ELR (cell line): ENCODE data around the gene RAB15.
A peak's percentile ranks its signal among the peaks of the same experiment; 100 is the strongest.
"Not testable (repeated sequence)": the region's sequence is repeated elsewhere in the genome, so short reads cannot be mapped to it uniquely, and the experiment has no call there.

ENCODE experiments used
- DNase-seq: peaks from one replicate; pipeline ENCODE4 v3.0.0-alpha.2; 2015; ENCODE audit warnings: low read depth

Gene RAB15

GRCh38 chr14:64937171-64937820, 34.8 kb downstream of the RAB15 start:
- no peak for DNase-seq

- no peak for DNase-seq
Observed at GRCh38 chr14:64935508-64935907, 36.6 kb downstream of the RAB15 start.

DNA sequence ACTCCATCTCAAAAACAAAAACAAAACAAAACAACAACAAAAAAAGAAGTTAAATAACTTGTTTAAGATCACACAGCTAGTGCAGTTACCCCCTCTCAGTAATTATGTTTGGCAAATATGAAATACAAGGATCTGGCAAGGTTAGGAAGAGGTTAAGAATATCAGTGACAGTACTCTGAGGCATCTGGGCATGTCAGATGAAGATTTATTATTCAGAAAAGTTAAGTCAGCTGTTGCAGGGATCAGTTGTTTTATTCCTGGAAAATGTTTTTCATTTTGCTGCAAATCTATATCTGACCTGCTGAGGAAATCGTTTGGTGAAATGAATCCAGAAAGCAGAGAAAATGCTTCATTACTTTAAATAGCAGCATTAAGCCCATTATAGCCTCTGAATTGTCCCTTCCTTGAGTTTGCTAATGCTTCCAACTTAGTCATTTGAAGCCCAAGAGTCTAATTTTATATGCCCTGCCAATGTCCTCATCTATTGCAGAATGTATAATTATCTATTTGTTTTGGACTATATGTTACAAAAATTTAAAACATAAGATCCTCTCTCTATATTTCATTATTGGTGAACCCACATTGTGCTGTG, 37.7 kb downstream of the RAB15 start:
- no peak for DNase-seq

DNA sequence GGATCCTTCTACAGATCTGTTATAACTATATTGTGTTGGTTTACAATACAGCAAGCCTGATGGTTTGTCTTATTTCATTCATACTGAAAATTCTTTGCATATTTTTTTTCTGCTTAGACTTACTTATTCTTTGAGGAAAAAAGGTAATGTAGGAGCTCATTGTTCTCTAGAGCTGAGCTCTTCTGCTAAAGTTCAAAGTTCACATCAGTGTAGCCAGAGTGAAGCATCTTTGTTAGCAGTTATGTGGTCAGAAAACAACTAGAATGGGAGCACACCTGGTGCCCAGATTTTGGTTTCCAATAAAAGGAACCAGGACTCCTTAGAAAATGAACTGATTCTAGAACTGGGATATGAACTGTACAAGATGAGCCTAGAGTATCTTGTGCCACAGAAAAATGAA, 39.9 kb downstream of the RAB15 start:
- DNase-seq = no peak

- DNase-seq = no peak
Observed at GRCh38 chr14:64931123-64931522, 41.0 kb downstream of the RAB15 start.

DNA sequence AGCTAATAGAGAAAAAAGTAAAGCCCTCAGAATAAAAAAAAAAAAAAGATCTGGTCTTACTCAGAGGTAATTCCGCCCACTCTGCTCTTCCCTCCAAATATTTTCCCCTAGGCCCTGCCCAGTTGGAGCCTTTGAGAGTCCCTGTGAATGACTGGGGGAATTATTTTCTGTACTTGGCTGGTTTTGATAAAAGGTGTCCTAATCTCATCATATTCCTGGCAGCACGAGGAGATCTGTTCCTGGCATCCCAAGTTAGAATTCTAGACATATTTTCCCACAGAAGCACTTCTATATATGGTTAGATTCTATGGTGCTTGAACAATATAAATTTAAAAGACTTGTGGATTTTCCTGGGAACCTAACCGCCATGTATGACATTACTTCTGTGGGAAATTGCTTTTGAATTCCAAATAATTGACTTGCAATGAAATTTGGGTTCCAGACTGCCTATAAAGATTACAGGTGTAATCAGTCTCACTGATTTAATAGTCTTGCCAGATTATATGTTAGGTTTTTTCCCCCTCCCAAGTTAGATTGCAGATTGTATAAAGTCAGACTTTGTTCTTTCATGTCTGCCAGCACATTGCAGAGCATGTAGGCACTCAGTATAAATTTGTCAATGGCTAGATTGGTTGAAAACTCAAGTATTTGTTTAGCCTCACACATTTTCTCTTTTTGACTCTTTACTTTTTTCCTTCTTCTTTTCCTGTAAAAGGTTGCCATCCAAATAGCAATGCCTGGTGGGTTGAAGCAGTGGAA, 41.9 kb downstream of the RAB15 start:
- DNase-seq = no peak

DNA sequence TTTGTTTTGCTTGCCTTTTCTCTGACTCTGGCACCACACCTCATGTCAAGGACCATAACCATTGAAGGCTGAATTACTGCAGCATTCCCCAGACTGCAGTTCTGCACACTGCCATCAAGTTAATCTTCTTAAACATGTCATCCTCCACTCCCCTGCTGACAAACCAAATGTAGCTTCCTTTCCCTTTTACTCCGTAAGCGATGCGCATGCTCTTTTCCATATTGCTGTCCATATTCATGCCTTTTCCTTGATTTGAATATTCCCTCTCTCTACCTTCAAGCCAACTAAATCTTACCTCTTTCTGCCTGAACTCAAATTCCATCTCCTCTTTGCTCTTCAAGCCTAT, 43.1 kb downstream of the RAB15 start:
- DNase-seq = no peak

DNA sequence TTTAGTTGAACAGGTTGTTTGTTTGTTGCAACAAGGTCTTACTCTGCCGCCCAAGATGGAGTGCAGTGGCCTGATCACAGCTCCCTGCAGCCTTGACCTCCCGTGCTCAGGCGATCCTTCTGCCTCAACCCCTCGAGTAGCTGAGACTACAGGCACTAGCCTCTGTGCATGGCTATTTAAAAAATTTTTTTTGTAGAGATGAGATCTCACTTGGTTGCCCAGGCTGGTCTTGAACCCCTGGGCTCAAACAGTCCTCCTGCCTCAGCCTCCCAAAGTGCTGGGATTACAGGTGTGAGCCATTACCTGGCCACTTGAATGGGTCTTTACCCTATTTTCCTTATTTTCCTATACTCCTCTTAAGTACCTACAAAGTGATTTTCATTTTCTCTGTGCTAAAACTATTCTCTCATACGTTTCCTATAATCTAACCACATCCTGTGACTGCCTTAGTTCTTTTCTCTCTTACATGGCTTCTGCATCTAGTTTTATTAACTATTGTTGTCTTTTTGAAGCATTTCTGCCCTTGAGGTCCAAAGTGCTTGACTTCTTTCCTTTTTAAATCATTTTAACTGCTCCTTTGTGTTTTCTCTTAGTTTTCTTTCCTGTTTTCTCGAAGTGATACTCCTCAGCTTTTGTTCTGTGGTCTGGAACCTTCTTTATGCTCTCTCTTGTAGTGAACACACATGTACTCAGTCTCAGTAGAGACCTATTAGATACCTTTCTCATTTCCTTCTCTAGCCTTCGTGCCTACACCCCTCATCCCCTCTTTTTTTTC, 43.7 kb downstream of the RAB15 start:
- DNase-seq = no peak

DNA sequence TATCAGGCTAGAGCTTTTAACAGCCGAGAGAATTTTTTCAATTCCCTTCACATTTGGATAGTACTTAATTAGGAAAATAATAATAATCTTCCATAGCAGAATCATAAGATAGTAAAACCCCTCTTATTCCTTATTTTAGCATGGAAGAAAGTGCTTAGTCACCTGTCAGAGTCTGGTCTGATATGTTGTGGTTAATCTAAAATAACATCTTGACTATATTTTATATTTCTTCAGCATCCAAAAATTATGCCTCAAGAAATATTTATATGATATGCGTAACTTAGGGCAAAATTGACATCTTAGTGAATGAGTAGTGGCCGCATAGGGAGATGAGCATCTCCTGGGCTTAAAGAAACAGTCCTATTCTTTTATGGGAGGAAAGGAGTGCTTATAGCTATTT, 45.1 kb downstream of the RAB15 start:
- DNase-seq = no peak

- DNase-seq = no peak
Observed at GRCh38 chr14:64926398-64926995, 45.6 kb downstream of the RAB15 start.

DNA sequence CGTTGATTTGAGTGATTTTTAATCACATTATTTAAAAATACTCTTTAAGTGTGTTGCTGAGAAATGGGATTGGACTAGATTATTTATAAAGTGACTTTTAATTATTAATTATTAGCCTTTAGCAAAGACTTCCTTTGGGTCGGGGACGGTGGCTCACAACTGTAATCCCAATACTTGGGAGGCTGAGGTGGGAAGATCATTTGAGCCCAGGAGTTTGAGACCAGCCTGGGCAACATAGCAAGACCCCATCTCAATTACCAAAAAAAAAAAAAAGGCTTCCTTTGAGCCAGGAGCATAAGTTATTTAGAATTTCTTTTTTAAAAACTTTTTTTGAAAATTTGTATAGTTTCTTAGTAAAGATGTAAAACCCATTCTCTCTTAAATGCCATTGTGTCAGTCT, 49.1 kb downstream of the RAB15 start:
- DNase-seq = no peak

DNA sequence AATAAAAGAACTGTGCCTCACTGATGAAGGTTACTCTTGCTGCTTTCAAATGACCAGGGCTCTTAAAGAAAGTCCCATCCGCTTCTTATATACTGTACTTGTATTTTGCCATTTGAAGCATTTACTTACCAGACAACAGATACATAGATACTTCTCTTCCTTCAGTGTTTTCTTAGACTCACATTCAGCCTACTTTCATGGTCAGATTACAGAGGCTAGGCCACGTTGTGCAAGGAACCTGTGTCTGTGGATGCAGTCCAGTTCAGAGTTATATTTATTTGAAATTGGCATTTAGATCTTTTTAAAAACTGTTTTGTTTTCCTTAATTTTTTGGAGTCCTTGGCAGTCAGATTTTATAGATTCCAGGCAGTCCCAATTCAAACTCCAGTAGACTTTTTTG, 51.7 kb downstream of the RAB15 start:
- DNase-seq = no peak

DNA sequence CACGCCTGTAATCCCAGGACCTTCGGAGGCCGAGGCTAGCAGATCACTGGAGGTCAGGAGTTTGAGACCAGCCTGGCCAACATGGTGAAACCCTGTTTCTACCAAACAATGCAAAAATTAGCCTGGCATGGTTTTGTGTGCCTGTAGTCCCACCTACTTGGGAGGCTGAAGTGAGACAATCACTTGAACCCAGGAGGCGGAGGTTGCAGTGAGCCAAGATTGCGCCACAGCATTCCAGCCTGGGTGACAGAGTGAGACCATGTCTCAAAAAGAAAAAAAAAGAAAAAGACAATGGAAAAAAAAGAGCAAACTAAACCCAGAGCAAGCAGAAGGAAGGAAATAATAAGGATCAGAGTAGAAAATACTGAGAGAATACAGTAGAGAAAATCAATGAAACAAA, 52.5 kb downstream of the RAB15 start:
- no peak for DNase-seq

GRCh38 chr14:64919215-64919614, 52.9 kb downstream of the RAB15 start:
- no peak for DNase-seq

- DNase-seq = no peak
Observed at GRCh38 chr14:64918216-64918615, 53.9 kb downstream of the RAB15 start.

- no peak for DNase-seq
Observed at GRCh38 chr14:64915797-64916196, 56.3 kb downstream of the RAB15 start.

DNA sequence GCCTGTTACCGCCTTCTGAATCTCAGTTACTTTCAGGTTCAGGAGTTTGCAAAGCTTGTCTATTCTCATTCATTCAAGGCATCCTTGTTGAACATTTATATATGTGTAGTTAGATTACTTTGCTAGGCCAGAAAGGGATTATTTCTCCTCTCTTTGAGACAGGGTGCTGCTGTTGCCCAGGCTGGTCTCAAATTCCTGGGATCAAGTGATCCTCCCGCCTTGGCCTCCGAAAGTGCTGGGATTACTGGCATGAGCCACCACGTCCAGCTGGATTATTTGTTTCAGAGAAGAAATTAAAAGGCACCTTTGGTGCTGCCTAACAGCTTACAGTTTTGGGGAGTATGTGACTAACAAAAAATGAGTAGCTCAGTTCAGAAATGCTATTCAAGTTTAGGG, 57.1 kb downstream of the RAB15 start:
- DNase-seq = no peak

- DNase-seq = peak; percentile 99
Observed at GRCh38 chr14:64914237-64915028, 57.7 kb downstream of the RAB15 start, which contains the start of gene CHURC1. Gene CHURC1 (plus strand): TSS chr14:64914455. CDS start chr14:64914496, 41 bp downstream.

GRCh38 chr14:64913477-64913876, 58.7 kb downstream of the RAB15 start:
- DNase-seq = not testable (repeated sequence)

- DNase-seq = no peak
Observed at GRCh38 chr14:64912261-64912660, 59.9 kb downstream of the RAB15 start.

- DNase-seq = peak; percentile 70
Observed at GRCh38 chr14:64910847-64911495, 61.2 kb downstream of the RAB15 start.
